Uterus (tissue), 2 donors: ENCODE measurements around the gene CELF2.

Source experiments
- POLR2A ChIP-seq, 2 donors: fragments of 450-650 bp; IDR thresholded peaks; one replicate each; pipeline ENCODE4 v1.6.1; 2016; ENCODE audit warnings: antibody characterized with exemption in 2 of 2, mild to moderate bottlenecking in 1 of 2, moderate library complexity in 1 of 2
- TF ChIP-seq, protein P1 (sequence below), 4 experiments: fragments of 200-600 bp in 2 of 4; fragments of 450-650 bp in 2 of 4; sonication (generic) in 2 of 4; IDR thresholded peaks; one replicate each; pipeline ENCODE4 v1.5.1; 2016 to 2019; ENCODE audit warnings: antibody characterized with exemption in 4 of 4, mild to moderate bottlenecking in 2 of 4, moderate library complexity in 1 of 4

DNA sequence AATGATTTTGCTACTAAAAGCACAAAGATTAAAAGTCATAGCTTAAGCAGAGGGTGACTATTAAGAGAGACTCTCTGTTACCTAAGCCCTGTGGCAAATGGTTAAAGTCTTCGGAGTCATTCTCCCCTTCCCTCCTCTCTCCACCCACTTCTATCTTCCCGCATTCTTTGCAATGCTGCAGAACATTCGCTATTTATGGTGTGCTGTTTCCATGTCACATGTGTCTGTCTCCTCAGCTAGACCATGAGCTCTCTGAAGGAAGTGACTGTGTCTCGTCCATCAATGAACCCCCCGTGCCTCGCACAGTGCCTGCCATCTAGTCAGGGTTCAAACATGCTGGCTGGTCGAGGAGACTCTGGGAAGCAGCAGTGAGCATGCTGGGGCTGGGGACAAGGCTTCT is 321.3 kb downstream of the CELF2 start:
- TF ChIP-seq POLR2A (IDR thresholded peaks at IDR 0.05), result no peak
- TF ChIP-seq, protein P1, sequence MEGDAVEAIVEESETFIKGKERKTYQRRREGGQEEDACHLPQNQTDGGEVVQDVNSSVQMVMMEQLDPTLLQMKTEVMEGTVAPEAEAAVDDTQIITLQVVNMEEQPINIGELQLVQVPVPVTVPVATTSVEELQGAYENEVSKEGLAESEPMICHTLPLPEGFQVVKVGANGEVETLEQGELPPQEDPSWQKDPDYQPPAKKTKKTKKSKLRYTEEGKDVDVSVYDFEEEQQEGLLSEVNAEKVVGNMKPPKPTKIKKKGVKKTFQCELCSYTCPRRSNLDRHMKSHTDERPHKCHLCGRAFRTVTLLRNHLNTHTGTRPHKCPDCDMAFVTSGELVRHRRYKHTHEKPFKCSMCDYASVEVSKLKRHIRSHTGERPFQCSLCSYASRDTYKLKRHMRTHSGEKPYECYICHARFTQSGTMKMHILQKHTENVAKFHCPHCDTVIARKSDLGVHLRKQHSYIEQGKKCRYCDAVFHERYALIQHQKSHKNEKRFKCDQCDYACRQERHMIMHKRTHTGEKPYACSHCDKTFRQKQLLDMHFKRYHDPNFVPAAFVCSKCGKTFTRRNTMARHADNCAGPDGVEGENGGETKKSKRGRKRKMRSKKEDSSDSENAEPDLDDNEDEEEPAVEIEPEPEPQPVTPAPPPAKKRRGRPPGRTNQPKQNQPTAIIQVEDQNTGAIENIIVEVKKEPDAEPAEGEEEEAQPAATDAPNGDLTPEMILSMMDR (IDR thresholded peaks at IDR 0.05), result no peak
